Thoracic aorta (tissue), 2 donors: ENCODE results near the gene KCNIP4. TPM values are rescaled to one million over a fixed set of nuclear protein-coding genes. Genes with fewer than 3 reads are reported as not detected.

Experiments used
- ATAC-seq: fragments of 150-250 bp; one replicate; pipeline ENCODE4 v1.8.0; 2017; ENCODE audit warnings: low read depth; ENCODE audit not compliant: insufficient number of reproducible peaks, low FRiP score
- DNase-seq: peaks from one replicate; pipeline ENCODE4 v3.0.0-alpha.2; 2020; ENCODE audit warnings: low spot score
- H3K27ac ChIP-seq, 2 donors: fragments of 200-600 bp; sonication (generic); 1 replicate in 1 of 2; 2 replicates in 1 of 2; pipeline ENCODE4 v1.5.1; 2016; ENCODE audit warnings: mild to moderate bottlenecking in 2 of 2, moderate library complexity in 2 of 2
- H3K27me3 ChIP-seq: fragments of 200-600 bp; sonication (generic); replicated peaks from 2 replicates; pipeline ENCODE4 v1.6.0; 2016; ENCODE audit warnings: mild to moderate bottlenecking; ENCODE audit not compliant: insufficient read depth
- H3K36me3 ChIP-seq: fragments of 200-600 bp; sonication (generic); one replicate; pipeline ENCODE4 v1.5.1; 2016
- H3K4me1 ChIP-seq, 2 donors: fragments of 200-600 bp; sonication (generic); 1 replicate in 1 of 2; 2 replicates in 1 of 2; pipeline versions ENCODE4 v1.5.1 to v1.6.0; 2016; ENCODE audit warnings: low read depth in 2 of 2, mild to moderate bottlenecking in 1 of 2; ENCODE audit not compliant: control insufficient read depth in 1 of 2
- H3K4me3 ChIP-seq: fragments of 200-600 bp; sonication (generic); 2 replicates; pipeline ENCODE4 v1.5.1; 2016; ENCODE audit warnings: mild to moderate bottlenecking
- H3K9me3 ChIP-seq: fragments of 200-600 bp; sonication (generic); 2 replicates; pipeline ENCODE4 v1.5.1; 2016
- CTCF ChIP-seq: fragments of 200-600 bp; sonication (generic); IDR thresholded peaks from one replicate; pipeline ENCODE4 v1.5.1; 2019; ENCODE audit warnings: antibody characterized with exemption
- total RNA-seq, 2 donors: library from RNA; depleted of rRNA; stranded (reverse); fragments of >200 nt; gene quantifications; one replicate each; pipeline versions ENCODE4 v1.1.0 to v1.2.3, GENCODE V29; 2016

The KCNIP4 gene
- total RNA-seq, 2 donors from 2014 or later, result not detected

DNA sequence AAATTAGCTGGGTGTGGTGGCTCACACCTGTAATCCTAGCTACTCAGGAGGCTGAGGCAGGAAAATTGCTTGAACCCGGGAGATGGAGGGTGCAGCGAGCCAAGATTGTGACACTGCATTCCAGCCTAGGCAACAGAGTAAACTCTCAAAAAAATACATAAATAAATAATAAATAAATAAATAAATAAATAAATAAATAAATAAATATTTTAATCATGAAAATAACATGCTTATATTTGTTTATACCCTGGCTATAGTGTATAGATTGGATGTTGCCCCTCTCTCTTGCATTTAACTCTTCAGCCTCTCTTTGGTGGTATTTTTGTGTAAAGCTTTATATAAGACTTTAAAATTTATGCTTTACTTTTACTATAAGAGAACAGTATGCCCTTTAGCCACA lies 51.8 kb downstream of the KCNIP4 start:
- no peaks in the 10 kb centered on the region for H3K27me3 ChIP-seq
- no peaks in the 10 kb centered on the region for H3K4me1 ChIP-seq
- H3K36me3 ChIP-seq, result no peaks in the 10 kb centered on the region
- TF ChIP-seq CTCF, result no peak
- H3K4me3 ChIP-seq, result no peak overlapping the region
- H3K27ac ChIP-seq, result no peak overlapping the region
- H3K9me3 ChIP-seq, result no peaks in the 10 kb centered on the region
- no peak for DNase-seq
- no peak for ATAC-seq

GRCh38 chr4:21893136-21893535 lies 55.4 kb downstream of the KCNIP4 start:
- no peaks in the 10 kb centered on the region for H3K36me3 ChIP-seq
- no peaks in the 10 kb centered on the region for H3K9me3 ChIP-seq
- no peaks in the 10 kb centered on the region for H3K27me3 ChIP-seq
- H3K27ac ChIP-seq, result no peak overlapping the region
- no peak overlapping the region for H3K4me3 ChIP-seq
- TF ChIP-seq CTCF, result no peak
- DNase-seq (no peak), ATAC-seq (no peak)
- H3K4me1 ChIP-seq, result no peaks in the 10 kb centered on the region

- ATAC-seq (no peak), DNase-seq (no peak)
- no peak overlapping the region for H3K4me3 ChIP-seq
- no peaks in the 10 kb centered on the region for H3K36me3 ChIP-seq
- H3K27ac ChIP-seq, result no peak overlapping the region
- no peaks in the 10 kb centered on the region for H3K4me1 ChIP-seq
- H3K9me3 ChIP-seq, result no peaks in the 10 kb centered on the region
- no peak for TF ChIP-seq CTCF
- no peaks in the 10 kb centered on the region for H3K27me3 ChIP-seq
These were observed 58.3 kb downstream of the KCNIP4 start for GRCh38 chr4:21890231-21890630.

- ATAC-seq, result no peak
- Histone ChIP-seq H3K4me1 (no peaks in the 10 kb centered on the region), H3K9me3 (no peaks in the 10 kb centered on the region), H3K36me3 (no peaks in the 10 kb centered on the region), H3K27me3 (no peaks in the 10 kb centered on the region), H3K4me3 (no peak overlapping the region), H3K27ac (no peak overlapping the region)
- TF ChIP-seq CTCF, result no peak
- no peak for DNase-seq
These were observed 60.2 kb downstream of the KCNIP4 start for GRCh38 chr4:21888195-21888976.

GRCh38 chr4:21887481-21887880 lies 61.1 kb downstream of the KCNIP4 start:
- no peak for TF ChIP-seq CTCF
- ATAC-seq (no peak), DNase-seq (no peak)
- H3K27ac ChIP-seq, result no peak overlapping the region
- H3K27me3 ChIP-seq, result no peaks in the 10 kb centered on the region
- no peaks in the 10 kb centered on the region for H3K36me3 ChIP-seq
- no peaks in the 10 kb centered on the region for H3K4me1 ChIP-seq
- H3K4me3 ChIP-seq, result no peak overlapping the region
- H3K9me3 ChIP-seq, result no peaks in the 10 kb centered on the region
